Stomach (tissue), 4 donors: ENCODE results near the gene CFAP77.

Experiments used
- CTCF ChIP-seq, 7 experiments: fragments of 450-650 bp in 4 of 7; fragments of 200-600 bp in 3 of 7; sonication (generic) in 3 of 7; IDR thresholded peaks; one replicate each; pipeline ENCODE4 v1.5.1; 2016 to 2019; ENCODE audit warnings: antibody characterized with exemption in 7 of 7, control low read depth in 2 of 7, mild to moderate bottlenecking in 1 of 7
- EP300 ChIP-seq: sonication (generic); formaldehyde crosslinking; IDR thresholded peaks from one replicate; pipeline ENCODE4 v1.6.1; 2017; ENCODE audit warnings: antibody characterized with exemption
- POLR2A ChIP-seq, 4 donors: fragments of 450-650 bp; IDR thresholded peaks; one replicate each; pipeline ENCODE4 v1.6.1; 2016; ENCODE audit warnings: antibody characterized with exemption in 4 of 4, control low read depth in 2 of 4, mild to moderate bottlenecking in 1 of 4, moderate library complexity in 1 of 4
- POLR2AphosphoS5 ChIP-seq, 3 donors: sonication (generic); formaldehyde crosslinking; IDR thresholded peaks; one replicate each; pipeline ENCODE4 v1.6.1; 2016; ENCODE audit warnings: antibody characterized with exemption in 3 of 3

DNA sequence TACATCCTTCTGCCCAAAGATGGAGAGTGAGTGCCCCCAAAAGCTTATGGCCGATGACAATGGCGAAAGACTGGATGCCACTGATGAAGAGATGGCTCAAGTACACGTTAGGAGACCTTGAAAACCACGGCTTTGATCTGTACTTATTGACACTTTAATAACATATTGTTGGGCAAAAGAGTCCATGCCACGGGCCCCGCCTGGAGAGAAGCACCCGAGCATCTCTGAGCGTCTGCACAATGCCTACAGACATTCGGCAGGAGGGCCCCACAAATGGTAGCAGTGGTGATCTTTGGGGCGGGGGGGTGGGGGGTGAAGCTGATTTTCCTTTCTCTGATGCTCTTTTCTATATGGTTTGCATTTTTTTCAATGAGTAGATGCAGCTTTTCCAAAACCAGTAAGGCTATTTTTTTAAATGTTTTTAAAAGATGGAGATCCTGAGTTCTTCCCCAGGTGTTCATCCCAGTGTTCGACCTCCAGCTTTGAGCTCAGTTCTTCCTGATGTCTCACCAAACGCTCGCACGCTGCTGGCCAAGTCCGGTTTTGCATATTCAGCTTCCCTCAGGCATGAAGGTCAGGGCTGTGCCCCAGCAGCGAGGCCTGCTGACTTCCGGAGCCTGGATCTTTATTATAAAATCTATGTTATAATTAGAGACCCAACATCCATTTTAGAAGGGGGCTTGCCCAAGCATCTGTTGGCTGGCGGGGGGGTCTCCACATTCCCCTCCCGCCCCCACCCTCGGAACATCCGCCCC, 138.1 kb downstream of the CFAP77 start:
- TF ChIP-seq CTCF (IDR thresholded peaks at IDR 0.05) (no peak), POLR2AphosphoS5 (IDR thresholded peaks at IDR 0.05) (no peak), EP300 (no peak), POLR2A (IDR thresholded peaks at IDR 0.05) (no peak)
